CD4-positive, CD25-positive, alpha-beta regulatory T cell (primary cell): ENCODE data around the gene MYADM. TPM values are rescaled to one million over a fixed set of nuclear protein-coding genes. Genes with fewer than 3 reads are reported as not detected.

ENCODE experiments used
- ATAC-seq, 2 donors: fragments of 150-1000 bp; cut with Tn5 transposase; one replicate each; pipeline ENCODE4 v1.10.0; 2021; ENCODE audit warnings: low read depth in 2 of 2, moderate number of reproducible peaks in 2 of 2, moderate library complexity in 1 of 2
- DNase-seq, 3 donors: peaks; one replicate each; pipeline versions ENCODE4 v3.0.0 to v3.0.0-alpha.2; 2012 to 2022; ENCODE audit warnings: mixed read lengths in 1 of 3
- H3K27ac ChIP-seq: one replicate; pipeline ENCODE4 v1.7.0; 2013; ENCODE audit warnings: mild to moderate bottlenecking, low read length; ENCODE audit not compliant: insufficient read depth, poor library complexity, severe bottlenecking
- H3K27me3 ChIP-seq: one replicate; pipeline ENCODE4 v1.7.0; 2013; ENCODE audit warnings: low read length; ENCODE audit not compliant: control insufficient read depth, insufficient read depth
- H3K36me3 ChIP-seq: one replicate; pipeline ENCODE4 v1.7.0; 2013; ENCODE audit warnings: mild to moderate bottlenecking, low read length, moderate library complexity; ENCODE audit not compliant: control insufficient read depth, insufficient read depth
- H3K4me1 ChIP-seq: 2 replicates; pipeline ENCODE4 v1.7.0; 2013; ENCODE audit warnings: mild to moderate bottlenecking, low read length; ENCODE audit not compliant: insufficient read depth, control insufficient read depth, poor library complexity, severe bottlenecking
- H3K4me3 ChIP-seq: one replicate; pipeline ENCODE4 v1.7.0; 2013; ENCODE audit warnings: low read depth, mild to moderate bottlenecking, low read length, moderate library complexity
- H3K9me3 ChIP-seq, 2 experiments: 1 replicate in 1 of 2; 2 replicates in 1 of 2; pipeline ENCODE4 v1.7.0; 2013; ENCODE audit warnings: low read length in 2 of 2, mild to moderate bottlenecking in 1 of 2, moderate library complexity in 1 of 2; ENCODE audit not compliant: control insufficient read depth in 2 of 2
- H3K27ac Mint-ChIP-seq, 3 donors: one replicate each; pipeline ENCODE4 v1.8.0; 2020 to 2022; ENCODE audit warnings: mild to moderate bottlenecking in 3 of 3, mixed read lengths in 3 of 3, moderate library complexity in 2 of 3
- H3K27me3 Mint-ChIP-seq: one replicate; pipeline ENCODE4 v1.8.0; 2022; ENCODE audit warnings: mild to moderate bottlenecking, mixed read lengths
- H3K36me3 Mint-ChIP-seq: one replicate; pipeline ENCODE4 v1.8.0; 2020; ENCODE audit warnings: mixed read lengths
- H3K4me1 Mint-ChIP-seq, 4 donors: one replicate each; pipeline ENCODE4 v1.8.0; 2020 to 2022; ENCODE audit warnings: mixed read lengths in 4 of 4, mild to moderate bottlenecking in 1 of 4
- H3K4me3 Mint-ChIP-seq, 4 donors: one replicate each; pipeline ENCODE4 v1.8.0; 2020 to 2022; ENCODE audit warnings: mild to moderate bottlenecking in 4 of 4, mixed read lengths in 4 of 4, moderate library complexity in 3 of 4
- H3K9me3 Mint-ChIP-seq, 7 donors: one replicate each; pipeline ENCODE4 v1.8.0; 2020 to 2022; ENCODE audit warnings: mixed read lengths in 7 of 7, mild to moderate bottlenecking in 3 of 7, moderate library complexity in 2 of 7
- polyA plus RNA-seq, 4 donors: library from polyadenylated mRNA; unstranded; fragments of 300-500 nt; fragmentation: Illumina TruSeq; gene quantifications; one replicate each; pipeline ENCODE4 v1.2.3, GENCODE V29; 2021
- total RNA-seq: library from RNA; stranded (reverse); gene quantifications from one replicate; pipeline ENCODE4 v1.2.3, GENCODE V29; 2022

MYADM gene
- total and polyA plus RNA-seq, 5 donors from 2014 or later = 26.1 to 280 (median 35.6) TPM

DNA sequence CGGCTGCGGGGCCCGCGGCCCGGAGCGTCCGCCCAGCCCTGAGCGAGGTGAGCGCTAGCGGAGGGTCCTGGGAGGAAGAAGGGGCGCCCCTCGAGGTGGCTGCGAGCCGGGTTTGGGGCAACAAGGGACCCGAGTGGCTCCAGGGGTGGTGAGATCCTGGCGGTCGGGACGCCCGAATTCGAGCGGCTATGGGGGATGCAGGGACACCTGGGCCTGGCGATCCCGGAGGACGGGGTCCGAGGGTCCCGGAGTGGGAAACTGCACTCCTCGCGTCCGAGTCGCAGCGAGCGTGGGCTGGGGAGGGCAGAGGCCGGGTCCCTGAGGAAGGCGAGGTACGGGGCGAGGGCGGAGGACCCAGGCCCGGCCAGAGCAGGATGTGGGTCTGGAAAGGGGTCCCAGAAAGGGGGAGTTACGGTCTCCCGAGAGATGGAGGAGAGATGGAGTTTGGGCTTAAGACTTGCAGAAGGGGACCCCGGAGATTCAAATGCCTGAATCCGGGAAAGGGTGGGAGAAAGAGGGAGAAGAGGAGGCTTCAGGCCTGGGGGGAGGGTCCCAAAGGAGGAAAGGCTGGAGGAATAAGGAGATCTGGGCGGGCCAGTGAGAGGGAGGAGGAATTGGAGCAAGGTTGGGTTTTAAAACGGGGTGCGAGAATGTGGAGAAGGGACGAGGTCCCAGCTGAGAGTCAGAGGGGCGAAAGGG lies 41.9 kb downstream of the MYADM start:
- peaks cover 5 to 37% (median 14%) of the 10 kb centered on the region in 4 donors for H3K4me1 Mint-ChIP-seq
- no peaks in the 10 kb centered on the region for H3K36me3 ChIP-seq
- H3K27ac Mint-ChIP-seq = no peak overlapping the region
- H3K9me3 ChIP-seq = no peaks in the 10 kb centered on the region
- peak overlapping the region in 1 of 4 donors; percentile 79 for H3K4me3 Mint-ChIP-seq
- ATAC-seq (no peak), DNase-seq (no peak)
- peaks cover 10% of the 10 kb centered on the region for H3K27me3 ChIP-seq
- H3K9me3 Mint-ChIP-seq = peaks cover 0 to 4% (median 0%) of the 10 kb centered on the region in 7 donors
- no peak overlapping the region for H3K4me3 ChIP-seq
- peaks cover 17% of the 10 kb centered on the region for H3K4me1 ChIP-seq
- H3K36me3 Mint-ChIP-seq = peaks cover 5% of the 10 kb centered on the region
- peaks cover 69% of the 10 kb centered on the region for H3K27me3 Mint-ChIP-seq
- no peak overlapping the region for H3K27ac ChIP-seq

DNA sequence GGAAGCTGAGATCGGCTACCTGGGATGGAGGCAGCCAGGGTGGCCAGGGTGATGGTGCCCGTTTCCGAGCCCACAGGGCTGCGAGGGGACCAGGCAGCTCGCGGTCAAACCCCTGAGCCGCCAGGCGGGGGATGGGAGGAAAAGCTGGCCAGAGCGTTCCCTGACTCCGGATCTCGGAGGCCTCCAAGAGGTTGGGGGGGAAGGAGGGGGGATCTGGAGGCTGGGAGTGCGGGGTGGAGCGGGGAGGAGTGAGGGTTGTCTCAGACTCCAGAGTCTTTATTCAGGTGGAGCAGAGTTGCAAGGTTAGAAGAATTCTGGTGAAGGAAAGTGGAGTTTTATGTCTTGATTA lies 42.5 kb downstream of the MYADM start:
- H3K9me3 ChIP-seq = no peaks in the 10 kb centered on the region
- H3K27ac ChIP-seq = no peak overlapping the region
- peaks cover 5% of the 10 kb centered on the region for H3K36me3 Mint-ChIP-seq
- ATAC-seq = no peak
- no peak overlapping the region for H3K4me3 ChIP-seq
- H3K36me3 ChIP-seq = no peaks in the 10 kb centered on the region
- peaks cover 17% of the 10 kb centered on the region for H3K4me1 ChIP-seq
- peaks cover 5 to 37% (median 14%) of the 10 kb centered on the region in 4 donors for H3K4me1 Mint-ChIP-seq
- peaks cover 68% of the 10 kb centered on the region for H3K27me3 Mint-ChIP-seq
- H3K27ac Mint-ChIP-seq = no peak overlapping the region
- H3K9me3 Mint-ChIP-seq = peaks cover 0 to 4% (median 0%) of the 10 kb centered on the region in 7 donors
- no peak overlapping the region for H3K4me3 Mint-ChIP-seq
- peaks cover 9% of the 10 kb centered on the region for H3K27me3 ChIP-seq
- no peak for DNase-seq

DNA sequence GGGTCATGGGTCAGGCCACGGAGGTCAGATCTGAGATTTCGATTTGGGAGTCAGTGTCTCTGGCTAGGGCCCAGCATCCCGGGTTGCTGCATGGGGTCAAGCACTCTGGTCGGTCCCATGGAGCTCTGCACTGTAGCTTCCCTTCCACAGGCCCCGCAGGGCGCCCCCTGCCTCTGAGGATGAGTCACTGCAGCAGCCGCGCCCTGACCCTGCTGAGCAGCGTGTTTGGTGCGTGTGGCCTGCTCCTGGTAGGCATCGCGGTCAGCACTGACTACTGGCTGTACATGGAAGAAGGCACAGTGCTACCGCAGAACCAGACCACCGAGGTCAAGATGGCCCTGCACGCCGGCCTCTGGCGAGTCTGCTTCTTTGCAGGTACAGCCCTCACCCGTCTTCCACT lies 45.0 kb downstream of the MYADM start:
- Mint-ChIP-seq H3K9me3 (peaks cover 0 to 4% (median 0%) of the 10 kb centered on the region in 7 donors), H3K4me1 (peaks cover 5 to 25% (median 7%) of the 10 kb centered on the region in 4 donors), H3K27ac (no peak overlapping the region), H3K27me3 (peaks cover 49% of the 10 kb centered on the region), H3K4me3 (no peak overlapping the region), H3K36me3 (peaks cover 5% of the 10 kb centered on the region)
- DNase-seq (no peak), ATAC-seq (no peak)
- H3K9me3 ChIP-seq = no peaks in the 10 kb centered on the region
- peaks cover 6% of the 10 kb centered on the region for H3K27me3 ChIP-seq
- no peaks in the 10 kb centered on the region for H3K36me3 ChIP-seq
- H3K4me3 ChIP-seq = no peak overlapping the region
- H3K27ac ChIP-seq = no peak overlapping the region
- peaks cover 4% of the 10 kb centered on the region for H3K4me1 ChIP-seq

DNA sequence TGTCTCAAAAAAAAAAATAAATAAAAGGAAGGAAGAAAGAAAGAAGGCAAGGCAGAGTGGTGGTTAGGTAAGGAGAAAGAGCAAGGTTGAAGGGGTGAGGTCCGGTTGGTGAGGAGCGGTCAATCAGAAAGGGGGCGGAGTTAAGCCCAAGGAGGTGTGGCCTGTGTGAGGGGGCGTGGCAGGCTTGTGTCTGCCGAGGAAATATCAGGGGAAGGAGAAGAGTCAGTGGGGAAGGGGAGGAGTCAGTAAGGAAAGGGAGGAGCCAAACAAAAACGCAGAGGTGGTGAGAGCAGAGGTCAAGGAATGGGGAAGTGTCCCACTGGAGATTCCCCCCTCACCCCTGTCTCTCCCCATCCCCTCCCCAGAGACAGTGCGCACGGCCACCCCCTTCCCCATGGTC lies 47.3 kb downstream of the MYADM start:
- no peaks in the 10 kb centered on the region for H3K4me1 ChIP-seq
- Mint-ChIP-seq H3K4me1 (peaks cover 0 to 8% (median 0%) of the 10 kb centered on the region in 4 donors), H3K36me3 (peaks cover 5% of the 10 kb centered on the region), H3K9me3 (peaks cover 0 to 1% (median 0%) of the 10 kb centered on the region in 7 donors), H3K27me3 (peaks cover 28% of the 10 kb centered on the region), H3K4me3 (no peak overlapping the region), H3K27ac (no peak overlapping the region)
- no peak overlapping the region for H3K4me3 ChIP-seq
- ATAC-seq (no peak), DNase-seq (no peak)
- no peaks in the 10 kb centered on the region for H3K36me3 ChIP-seq
- no peaks in the 10 kb centered on the region for H3K9me3 ChIP-seq
- H3K27me3 ChIP-seq = no peaks in the 10 kb centered on the region
- no peak overlapping the region for H3K27ac ChIP-seq

DNA sequence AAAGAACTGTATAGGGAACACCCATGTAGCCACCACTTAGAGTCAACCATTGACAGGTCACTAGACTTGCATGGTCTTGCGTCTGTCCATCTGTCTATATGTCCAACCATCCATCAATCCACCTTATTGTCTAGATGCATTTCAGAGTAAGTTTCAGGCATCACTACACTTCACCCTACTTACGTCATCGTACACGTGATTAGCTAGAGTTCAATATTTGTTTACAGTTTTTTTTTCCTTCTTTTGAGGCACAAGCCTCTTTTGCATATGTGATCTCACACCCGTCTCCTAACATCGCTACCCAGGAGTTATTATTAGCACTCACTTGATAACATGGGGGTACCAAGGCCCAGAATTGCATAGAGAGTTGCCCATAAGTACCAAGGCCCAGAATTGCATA lies 48.3 kb downstream of the MYADM start:
- no peak overlapping the region for H3K4me3 Mint-ChIP-seq
- Histone ChIP-seq H3K9me3 (no peaks in the 10 kb centered on the region), H3K36me3 (no peaks in the 10 kb centered on the region), H3K4me3 (no peak overlapping the region), H3K4me1 (no peaks in the 10 kb centered on the region), H3K27me3 (no peaks in the 10 kb centered on the region), H3K27ac (no peak overlapping the region)
- DNase-seq (no peak), ATAC-seq (no peak)
- H3K9me3 Mint-ChIP-seq = peaks cover 0 to 1% (median 0%) of the 10 kb centered on the region in 7 donors
- no peak overlapping the region for H3K27ac Mint-ChIP-seq
- no peaks in the 10 kb centered on the region for H3K4me1 Mint-ChIP-seq
- H3K36me3 Mint-ChIP-seq = no peaks in the 10 kb centered on the region
- peaks cover 18% of the 10 kb centered on the region for H3K27me3 Mint-ChIP-seq

DNA sequence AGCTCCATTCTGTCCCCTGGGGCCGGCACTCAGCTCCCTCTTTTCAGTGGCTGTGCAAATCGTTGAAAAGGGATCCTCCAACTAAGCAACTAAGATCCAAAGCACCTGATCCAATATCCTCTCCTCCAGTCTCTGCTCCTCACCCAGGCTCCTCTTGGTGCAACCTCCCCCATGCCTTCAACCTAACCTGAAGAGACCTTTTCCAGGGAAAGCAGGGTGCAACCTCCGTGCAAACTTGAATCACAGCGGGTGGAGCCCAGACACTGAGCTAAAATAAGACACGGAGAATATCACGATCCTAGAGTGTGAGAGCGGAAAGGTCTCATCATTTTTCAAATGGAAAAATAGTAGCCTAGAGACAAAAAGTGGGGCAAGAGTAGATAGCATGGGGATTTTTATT lies 49.7 kb downstream of the MYADM start:
- Histone ChIP-seq H3K36me3 (no peaks in the 10 kb centered on the region), H3K4me3 (no peak overlapping the region), H3K9me3 (no peaks in the 10 kb centered on the region), H3K4me1 (no peaks in the 10 kb centered on the region), H3K27ac (no peak overlapping the region), H3K27me3 (no peaks in the 10 kb centered on the region)
- ATAC-seq (no peak), DNase-seq (no peak)
- no peaks in the 10 kb centered on the region for H3K4me1 Mint-ChIP-seq
- H3K27ac Mint-ChIP-seq = no peak overlapping the region
- peaks cover 9% of the 10 kb centered on the region for H3K27me3 Mint-ChIP-seq
- no peak overlapping the region for H3K4me3 Mint-ChIP-seq
- H3K9me3 Mint-ChIP-seq = peaks cover 0 to 1% (median 0%) of the 10 kb centered on the region in 7 donors
- H3K36me3 Mint-ChIP-seq = no peaks in the 10 kb centered on the region

Other genes starting within 250 kb of the MYADM start
- not detected for gene DPRX, start 235.9 kb upstream of the MYADM start, total RNA-seq
- gene DPRX, start 235.9 kb upstream of the MYADM start, polyA plus RNA-seq = not detected
- not detected for gene NLRP12, start 43.6 kb upstream of the MYADM start, total RNA-seq
- not detected for gene NLRP12, start 43.6 kb upstream of the MYADM start, polyA plus RNA-seq
- gene PRKCG, start 14.3 kb downstream of the MYADM start, total RNA-seq = not detected
- not detected for gene PRKCG, start 14.3 kb downstream of the MYADM start, polyA plus RNA-seq
- not detected for gene CACNG7, start 41.4 kb downstream of the MYADM start, total RNA-seq
- gene CACNG7, start 41.4 kb downstream of the MYADM start, polyA plus RNA-seq = not detected
- gene CACNG8, start 95.1 kb downstream of the MYADM start, total RNA-seq = not detected
- not detected for gene CACNG8, start 95.1 kb downstream of the MYADM start, polyA plus RNA-seq
- not detected for gene CACNG6, start 123.8 kb downstream of the MYADM start, total RNA-seq
- gene CACNG6, start 123.8 kb downstream of the MYADM start, polyA plus RNA-seq = not detected
- gene VSTM1, start 196.0 kb downstream of the MYADM start, total RNA-seq = not detected
- not detected for gene VSTM1, start 196.0 kb downstream of the MYADM start, polyA plus RNA-seq
- not detected for gene TARM1, start 213.5 kb downstream of the MYADM start, total RNA-seq
- gene TARM1, start 213.5 kb downstream of the MYADM start, polyA plus RNA-seq = not detected
- not detected for gene OSCAR, start 232.9 kb downstream of the MYADM start, total RNA-seq
- under 1 TPM in 3 of 4 donors, not detected in 1; 0.12 to 0.28 (median 0.13) TPM for gene OSCAR, start 232.9 kb downstream of the MYADM start, polyA plus RNA-seq
- gene NDUFA3, start 235.0 kb downstream of the MYADM start, total RNA-seq = 65.7 TPM
- gene NDUFA3, start 235.0 kb downstream of the MYADM start, polyA plus RNA-seq = 100 to 1,000 TPM; 404 to 577 (median 444) TPM
- 15.0 TPM for gene TFPT, start 247.8 kb downstream of the MYADM start, total RNA-seq
- 10 to 100 TPM; 18.8 to 26.8 (median 23.9) TPM for gene TFPT, start 247.8 kb downstream of the MYADM start, polyA plus RNA-seq
- gene PRPF31, start 247.9 kb downstream of the MYADM start, total RNA-seq = 57.8 TPM
- 10 to 100 TPM; 61.2 to 74.8 (median 69.6) TPM for gene PRPF31, start 247.9 kb downstream of the MYADM start, polyA plus RNA-seq